NCI-H510A treated with DMSO at 0.1 percent for 48 hours (cell line): ENCODE data around the gene TMEM164.

Source experiments
- DNase-seq: peaks from one replicate; lab custom pipeline; 2025; lab: John Stamatoyannopoulos, UW

TMEM164 gene

GRCh38 chrX:110003167-110004156, 548 bp downstream of the TMEM164 start:
- peak; percentile 39 for DNase-seq

GRCh38 chrX:110004215-110004614, 1.3 kb downstream of the TMEM164 start:
- DNase-seq, result no peak

GRCh38 chrX:110004731-110005369, 1.9 kb downstream of the TMEM164 start:
- no peak for DNase-seq

- DNase-seq, result no peak
These were observed 3.2 kb downstream of the TMEM164 start for GRCh38 chrX:110006161-110006560.

GRCh38 chrX:110006821-110007375, 4.0 kb downstream of the TMEM164 start:
- DNase-seq, result no peak

GRCh38 chrX:110008011-110008635, 5.2 kb downstream of the TMEM164 start:
- DNase-seq, result no peak

GRCh38 chrX:110012818-110013485, 10.0 kb downstream of the TMEM164 start:
- peak; percentile 77 for DNase-seq

- DNase-seq, result no peak
These were observed 11.1 kb downstream of the TMEM164 start for GRCh38 chrX:110013968-110014367.

- no peak for DNase-seq
These were observed 12.1 kb downstream of the TMEM164 start for GRCh38 chrX:110015032-110015431.

- no peak for DNase-seq
These were observed 13.0 kb downstream of the TMEM164 start for GRCh38 chrX:110015915-110016314.

- DNase-seq, result no peak
These were observed 17.6 kb downstream of the TMEM164 start for GRCh38 chrX:110020536-110020935.

GRCh38 chrX:110021258-110022022, 18.5 kb downstream of the TMEM164 start:
- DNase-seq, result no peak

GRCh38 chrX:110022599-110023448, 19.9 kb downstream of the TMEM164 start:
- no peak for DNase-seq

- no peak for DNase-seq
These were observed 22.5 kb downstream of the TMEM164 start for GRCh38 chrX:110025395-110025794.

- no peak for DNase-seq
These were observed 23.4 kb downstream of the TMEM164 start for GRCh38 chrX:110026099-110026844.

GRCh38 chrX:110032534-110033147, 29.7 kb downstream of the TMEM164 start:
- DNase-seq, result no peak

- DNase-seq, result no peak
These were observed 31.1 kb downstream of the TMEM164 start for GRCh38 chrX:110034036-110034435.

- DNase-seq, result no peak
These were observed 33.5 kb downstream of the TMEM164 start for GRCh38 chrX:110036162-110037033.
